Forelimb muscle (tissue), 1 donor: ENCODE data around the gene RGS17. TPM values are rescaled to one million over a fixed set of nuclear protein-coding genes. Genes with fewer than 3 reads are reported as not detected.
A peak's percentile ranks its signal among the peaks of the same experiment; 100 is the strongest.
"Not testable (repeated sequence)": the region's sequence is repeated elsewhere in the genome, so short reads cannot be mapped to it uniquely, and the experiment has no call there.

Source experiments
- DNase-seq: peaks from one replicate; pipeline ENCODE4 v3.0.0-alpha.2; 2013; ENCODE audit warnings: low read depth
- polyA plus RNA-seq: library from polyadenylated mRNA; unstranded; fragments of 120-200 nt; gene quantifications from one replicate; pipeline ENCODE4 v1.2.1, GENCODE V29; 2013; ENCODE audit not compliant: insufficient read length

Gene RGS17
- polyA plus RNA-seq, 1 donor, result 1.2 TPM

- not testable (repeated sequence) for DNase-seq
These were observed 145.8 kb downstream of the RGS17 start for GRCh38 chr6:152985300-152985699.

- DNase-seq, result no peak
These were observed 146.6 kb downstream of the RGS17 start for GRCh38 chr6:152984513-152984872.

GRCh38 chr6:152983637-152984512 is 147.2 kb downstream of the RGS17 start:
- peak; percentile 90 for DNase-seq

GRCh38 chr6:152982904-152983636 is 148.0 kb downstream of the RGS17 start, which contains the start of gene FBXO5:
Gene FBXO5, minus strand, starts transcription at chr6:152983041. Its CDS starts 82 bp downstream, at chr6:152982959.
- DNase-seq, result peak; percentile 90

GRCh38 chr6:152981989-152982903 is 148.8 kb downstream of the RGS17 start:
- no peak for DNase-seq

- no peak for DNase-seq
These were observed 149.9 kb downstream of the RGS17 start for GRCh38 chr6:152981219-152981618.

GRCh38 chr6:152980656-152981055 is 150.4 kb downstream of the RGS17 start:
- DNase-seq, result no peak

GRCh38 chr6:152979116-152979515 is 152.0 kb downstream of the RGS17 start:
- no peak for DNase-seq

- DNase-seq, result no peak
These were observed 153.0 kb downstream of the RGS17 start for GRCh38 chr6:152978058-152978457.

- DNase-seq, result no peak
These were observed 153.5 kb downstream of the RGS17 start for GRCh38 chr6:152977556-152977955.

GRCh38 chr6:152976749-152977148 is 154.3 kb downstream of the RGS17 start:
- no peak for DNase-seq

GRCh38 chr6:152975204-152975915 is 155.7 kb downstream of the RGS17 start:
- no peak for DNase-seq

- no peak for DNase-seq
These were observed 157.2 kb downstream of the RGS17 start for GRCh38 chr6:152973916-152974315.

GRCh38 chr6:152969688-152970418 is 161.2 kb downstream of the RGS17 start:
- DNase-seq, result no peak

GRCh38 chr6:152966168-152966894 is 164.8 kb downstream of the RGS17 start:
- not testable (repeated sequence) for DNase-seq

GRCh38 chr6:152959333-152959732 is 171.7 kb downstream of the RGS17 start:
- DNase-seq, result no peak

GRCh38 chr6:152957796-152958195 is 173.3 kb downstream of the RGS17 start:
- no peak for DNase-seq
